K562 (cell line): Measurements from ENCODE around the gene NUAK2. TPM values are rescaled to one million over a fixed set of nuclear protein-coding genes. Genes with fewer than 3 reads are reported as not detected.

ENCODE experiments used
- ARID1B ChIP-seq: fragments of 450-650 bp; IDR thresholded peaks from 2 replicates; pipeline ENCODE4 v1.6.1; 2016; ENCODE audit warnings: antibody characterized with exemption, mild to moderate bottlenecking, inconsistent platforms
- BHLHE40 ChIP-seq: IDR thresholded peaks from 2 replicates; pipeline ENCODE4 v1.6.1; 2011; ENCODE audit warnings: low read length, improper control_type of control experiment
- CAMTA2 ChIP-seq: fragments of 250-450 bp; sonication (Bioruptor Pico); conservative IDR thresholded peaks from 2 replicates; pipeline ENCODE4 v1.5.1; 2022
- CBFA2T2 ChIP-seq: fragments of 450-650 bp; conservative IDR thresholded peaks from 2 replicates; pipeline ENCODE4 v1.6.1; 2017; ENCODE audit warnings: mild to moderate bottlenecking
- CTCFL ChIP-seq: IDR thresholded peaks from 2 replicates; pipeline ENCODE4 v1.6.1; 2011; ENCODE audit warnings: borderline replicate concordance, low read depth, mild to moderate bottlenecking, moderate library complexity, low read length; ENCODE audit not compliant: insufficient read depth, poor library complexity, severe bottlenecking
- DMBX1 ChIP-seq: fragments of 250-450 bp; sonication (Bioruptor Pico); IDR thresholded peaks from 2 replicates; pipeline ENCODE4 v1.8.0; 2022; ENCODE audit warnings: inconsistent platforms, mild to moderate bottlenecking, moderate library complexity, borderline replicate concordance
- KLF1 ChIP-seq: fragments of 450-650 bp; IDR thresholded peaks from 2 replicates; pipeline ENCODE4 v1.6.1; 2016; ENCODE audit warnings: missing genetic modification characterization, missing compliant biosample characterization
- OTX1 ChIP-seq: fragments of 450-650 bp; formaldehyde crosslinking; IDR thresholded peaks from 2 replicates; pipeline ENCODE4 v1.4.0; 2022; ENCODE audit warnings: mild to moderate bottlenecking
- RBM25 ChIP-seq: fragments of 200-400 bp; formaldehyde crosslinking; IDR thresholded peaks from 2 replicates; pipeline ENCODE4 v1.6.1; 2018; ENCODE audit warnings: low read length, low read depth, moderate library complexity; ENCODE audit not compliant: severe bottlenecking
- RFX1 ChIP-seq: fragments of 450-650 bp; IDR thresholded peaks from 2 replicates; pipeline ENCODE4 v1.6.1; 2016; ENCODE audit warnings: mild to moderate bottlenecking, moderate library complexity
- SMARCA4 ChIP-seq: fragments of 450-650 bp; IDR thresholded peaks from 2 replicates; pipeline ENCODE4 v1.6.1; 2016
- ZBTB11 ChIP-seq, 3 experiments: fragments of 200-800 bp in 1 of 3; fragments of 250-450 bp in 1 of 3; fragments of 450-650 bp in 1 of 3; sonication (Bioruptor Pico) in 1 of 3; sonication (Bioruptor generic) in 1 of 3; formaldehyde crosslinking in 1 of 3; IDR thresholded peaks; 2 replicates each; pipeline versions ENCODE4 v1.6.1 to v1.8.0; 2016 to 2022; ENCODE audit warnings: mild to moderate bottlenecking in 2 of 3, missing genetic modification characterization in 2 of 3, missing compliant biosample characterization in 1 of 3, moderate library complexity in 1 of 3
- ZNF431 ChIP-seq: sonication (generic); formaldehyde crosslinking; IDR thresholded peaks from 2 replicates; pipeline ENCODE4 v1.8.0; 2022; ENCODE audit warnings: mild to moderate bottlenecking, missing genetic modification reagents
- ZNF511 ChIP-seq: sonication (generic); formaldehyde crosslinking; IDR thresholded peaks from 2 replicates; pipeline ENCODE4 v1.8.0; 2022; ENCODE audit warnings: mild to moderate bottlenecking, missing genetic modification reagents
- polyA plus RNA-seq, 8 experiments: library from polyadenylated mRNA; depleted of rRNA in 4 of 8; stranded (reverse) in 5 of 8; unstranded in 3 of 8; fragments of >200 nt; fragmentation: Nextera tagmentation in 2 of 8; fragmentation: Illumina TruSeq in 1 of 8; extraction: Ambion mirVana in 2 of 8; extraction: Trizol in 1 of 8; gene quantifications; 2 replicates each; pipeline versions ENCODE4 v1.2.1 to v1.2.3, GENCODE V29; 2011 to 2014; ENCODE audit warnings: inconsistent platforms in 1 of 8, missing spikeins in 1 of 8
- total RNA-seq, 7 experiments: library from RNA; depleted of rRNA in 6 of 7; stranded (reverse); fragments of >200 nt in 6 of 7; fragmentation: Illumina TruSeq in 2 of 7; extraction: Trizol in 2 of 7; gene quantifications; 2 replicates each; pipeline versions ENCODE4 v1.2.1 to v1.2.3, GENCODE V29; 2011 to 2021; ENCODE audit warnings: low replicate concordance in 1 of 7
- TF ChIP-seq, protein P1 (sequence below): fragments of 450-650 bp; IDR thresholded peaks from 2 replicates; pipeline ENCODE4 v1.6.1; 2016
- TF ChIP-seq, protein P2 (sequence below), 2 experiments: fragments of 450-650 bp; conservative IDR thresholded peaks; 2 replicates each; pipeline ENCODE4 v1.6.1; 2017; ENCODE audit warnings: mild to moderate bottlenecking in 2 of 2, moderate library complexity in 2 of 2
- TF ChIP-seq, protein P3 (sequence below), 2 experiments: fragments of 250-450 bp in 1 of 2; fragments of 450-650 bp in 1 of 2; sonication (Bioruptor Pico) in 1 of 2; IDR thresholded peaks; 2 replicates each; pipeline versions ENCODE4 v1.6.1 to v1.8.0; 2016 to 2021; ENCODE audit warnings: mild to moderate bottlenecking in 2 of 2, moderate library complexity in 2 of 2, missing compliant biosample characterization in 1 of 2, missing genetic modification characterization in 1 of 2

The NUAK2 gene
- total and polyA plus RNA-seq, 9 of the 15 experiments (the other 6 are each of a cell fraction or from before 2014, with no cell fraction given): 0.04 to 0.44 (median 0.14) TPM

DNA sequence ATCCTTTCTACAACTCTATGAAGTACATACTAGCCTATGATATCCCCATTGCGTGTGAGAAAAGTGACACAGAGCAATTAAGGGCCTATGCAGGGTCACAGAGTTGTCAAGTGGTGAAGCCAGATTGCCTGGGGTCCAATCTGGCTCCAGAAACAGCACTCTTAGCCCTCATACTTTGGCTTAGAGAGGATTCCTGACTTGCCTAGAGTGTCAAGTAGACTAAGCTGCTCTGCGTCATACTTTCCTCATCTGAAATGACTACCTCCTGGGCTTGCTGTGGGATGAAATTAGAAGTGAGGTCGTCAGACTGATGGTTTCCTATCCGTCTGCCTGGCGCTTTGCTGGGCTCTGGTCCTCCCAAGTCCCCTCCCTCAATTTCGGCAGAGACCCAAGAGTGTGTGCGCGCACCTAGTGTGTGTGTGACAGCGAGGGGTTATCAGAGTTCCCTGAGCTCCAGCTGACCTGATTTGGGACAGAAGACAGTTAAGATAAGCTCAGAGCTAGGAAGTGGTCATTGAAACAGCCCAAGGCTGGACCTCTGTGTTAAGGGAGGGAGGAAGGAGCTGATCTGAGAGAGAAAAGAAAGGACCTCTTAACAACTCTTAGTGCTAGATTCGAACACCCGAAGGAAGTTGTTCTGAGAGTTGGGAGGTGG lies 5.4 kb upstream of the NUAK2 start (continued):
- TF ChIP-seq RFX1 (no peak), RBM25 (no peak), ZBTB11 (CRISPR knock-in tag; IDR thresholded peaks at IDR 0.05) (peak in 1 of 3 experiments; percentile 27; a peak in 1 of 6 replicates), DMBX1 (0 out of 2 replicates have a peak, but pooled peaks have one; percentile 61), CBFA2T2 (peak; percentile 78), ZNF431 (CRISPR knock-in tag) (0 out of 2 replicates have a peak, but pooled peaks have one; percentile 27), KLF1 (tag) (no peak), SMARCA4 (peak; percentile 46; the same call in 1 of the 2 replicates), CTCFL (no peak), BHLHE40 (0 out of 2 replicates have a peak, but pooled peaks have one; percentile 36), ZNF511 (0 out of 2 replicates have a peak, but pooled peaks have one; percentile 39), CAMTA2 (CRISPR knock-in tag) (no peak), OTX1 (0 out of 2 replicates have a peak, but pooled peaks have one; percentile 21), ARID1B (peak; percentile 87)
- TF ChIP-seq, protein P1, sequence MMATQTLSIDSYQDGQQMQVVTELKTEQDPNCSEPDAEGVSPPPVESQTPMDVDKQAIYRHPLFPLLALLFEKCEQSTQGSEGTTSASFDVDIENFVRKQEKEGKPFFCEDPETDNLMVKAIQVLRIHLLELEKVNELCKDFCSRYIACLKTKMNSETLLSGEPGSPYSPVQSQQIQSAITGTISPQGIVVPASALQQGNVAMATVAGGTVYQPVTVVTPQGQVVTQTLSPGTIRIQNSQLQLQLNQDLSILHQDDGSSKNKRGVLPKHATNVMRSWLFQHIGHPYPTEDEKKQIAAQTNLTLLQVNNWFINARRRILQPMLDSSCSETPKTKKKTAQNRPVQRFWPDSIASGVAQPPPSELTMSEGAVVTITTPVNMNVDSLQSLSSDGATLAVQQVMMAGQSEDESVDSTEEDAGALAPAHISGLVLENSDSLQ: 0 out of 2 replicates have a peak, but pooled peaks have one; percentile 9
- TF ChIP-seq, protein P2, sequence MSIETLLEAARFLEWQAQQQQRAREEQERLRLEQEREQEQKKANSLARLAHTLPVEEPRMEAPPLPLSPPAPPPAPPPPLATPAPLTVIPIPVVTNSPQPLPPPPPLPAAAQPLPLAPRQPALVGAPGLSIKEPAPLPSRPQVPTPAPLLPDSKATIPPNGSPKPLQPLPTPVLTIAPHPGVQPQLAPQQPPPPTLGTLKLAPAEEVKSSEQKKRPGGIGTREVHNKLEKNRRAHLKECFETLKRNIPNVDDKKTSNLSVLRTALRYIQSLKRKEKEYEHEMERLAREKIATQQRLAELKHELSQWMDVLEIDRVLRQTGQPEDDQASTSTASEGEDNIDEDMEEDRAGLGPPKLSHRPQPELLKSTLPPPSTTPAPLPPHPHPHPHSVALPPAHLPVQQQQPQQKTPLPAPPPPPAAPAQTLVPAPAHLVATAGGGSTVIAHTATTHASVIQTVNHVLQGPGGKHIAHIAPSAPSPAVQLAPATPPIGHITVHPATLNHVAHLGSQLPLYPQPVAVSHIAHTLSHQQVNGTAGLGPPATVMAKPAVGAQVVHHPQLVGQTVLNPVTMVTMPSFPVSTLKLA (conservative IDR thresholded peaks at IDR 0.05): no peak
- TF ChIP-seq, protein P3, sequence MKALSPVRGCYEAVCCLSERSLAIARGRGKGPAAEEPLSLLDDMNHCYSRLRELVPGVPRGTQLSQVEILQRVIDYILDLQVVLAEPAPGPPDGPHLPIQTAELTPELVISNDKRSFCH (CRISPR knock-in tag; IDR thresholded peaks at IDR 0.05): no peak
- TF ChIP-seq, protein P3 (tag; IDR thresholded peaks at IDR 0.05): no peak
